GM12891 (cell line): ENCODE results near the gene BMPR1A.

Experiments used
- POLR2AphosphoS5 ChIP-seq: IDR thresholded peaks from 2 replicates; pipeline ENCODE4 v1.6.1; 2011; ENCODE audit warnings: low read depth, low read length, control low read depth
- TAF1 ChIP-seq: IDR thresholded peaks from 2 replicates; pipeline ENCODE4 v1.6.1; 2011; ENCODE audit warnings: low read depth, low read length, control low read depth

DNA sequence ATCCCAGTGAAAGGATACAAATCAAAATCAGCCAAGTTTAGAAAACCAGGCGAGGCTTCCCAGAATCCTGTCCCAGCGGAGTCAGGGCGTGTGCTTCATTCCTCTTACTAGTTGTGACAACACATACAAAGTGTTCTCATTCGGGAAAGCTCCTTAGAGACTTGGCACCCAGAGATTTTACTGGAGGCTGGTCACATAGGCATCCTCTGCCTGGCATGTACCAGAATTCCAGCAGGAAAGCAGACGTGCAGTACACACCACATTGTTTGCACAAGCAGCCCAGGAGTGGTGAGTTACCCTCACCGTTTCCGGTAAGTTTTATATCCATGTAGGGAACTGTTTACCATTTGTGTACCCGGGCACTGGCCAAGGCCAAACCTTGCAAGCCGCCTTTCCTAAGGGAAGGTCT lies 166.1 kb downstream of the BMPR1A start:
- TF ChIP-seq TAF1 = no peak
- TF ChIP-seq POLR2AphosphoS5 = no peak
